Stomach smooth muscle (tissue), 2 donors: ENCODE measurements around the gene RHOBTB3.

Source experiments
- H3K27ac ChIP-seq: one replicate; pipeline ENCODE4 v1.7.0; 2013; ENCODE audit warnings: mild to moderate bottlenecking, low read length, inconsistent platforms
- H3K27me3 ChIP-seq, 2 donors: one replicate each; pipeline ENCODE4 v1.7.0; 2013; ENCODE audit warnings: low read length in 2 of 2; ENCODE audit not compliant: insufficient read depth in 2 of 2, control insufficient read depth in 1 of 2
- H3K36me3 ChIP-seq, 2 donors: one replicate each; pipeline ENCODE4 v1.7.0; 2013; ENCODE audit warnings: low read length in 2 of 2; ENCODE audit not compliant: control insufficient read depth in 2 of 2, insufficient read depth in 2 of 2
- H3K4me1 ChIP-seq: one replicate; pipeline ENCODE4 v1.7.0; 2013; ENCODE audit warnings: low read length; ENCODE audit not compliant: control insufficient read depth, insufficient read depth
- H3K4me3 ChIP-seq, 2 donors: one replicate each; pipeline ENCODE4 v1.7.0; 2013; ENCODE audit warnings: low read length in 2 of 2
- H3K9ac ChIP-seq, 2 donors: one replicate each; pipeline ENCODE4 v1.7.0; 2013; ENCODE audit warnings: low read length in 2 of 2, mild to moderate bottlenecking in 1 of 2
- H3K9me3 ChIP-seq, 2 donors: one replicate each; pipeline ENCODE4 v1.7.0; 2013; ENCODE audit warnings: low read length in 2 of 2; ENCODE audit not compliant: control insufficient read depth in 2 of 2
- donor health status: healthy.
- donor health status: Pancreatic carcinoma.

Gene RHOBTB3

GRCh38 chr5:95730730-95731570, at the start of gene RHOBTB3:
RHOBTB3 (plus strand) TSS chr5:95731336; CDS start chr5:95731683, 347 bp downstream.
- Histone ChIP-seq H3K9me3 (no peaks in the 10 kb centered on the region), H3K4me3 (peak within 1 kb of the TSS; percentile 85 to 94), H3K27ac (peak within 1 kb of the TSS; percentile 77), H3K27me3 (no peaks in the 10 kb centered on the region), H3K4me1 (peaks cover 11% of the 10 kb centered on the region), H3K9ac (peak within 1 kb of the TSS; percentile 83 to 89), H3K36me3 (no peaks in the 10 kb centered on the region)

GRCh38 chr5:95682891-95683290, 48.2 kb upstream of the RHOBTB3 start, which contains the start of gene SPATA9:
SPATA9 (minus strand) TSS chr5:95682991; CDS start chr5:95682854, 137 bp downstream.
- Histone ChIP-seq H3K4me3 (no peak within 1 kb of the TSS), H3K9me3 (no peaks in the 10 kb centered on the region), H3K36me3 (no peaks in the 10 kb centered on the region), H3K27ac (no peak within 1 kb of the TSS), H3K9ac (no peak within 1 kb of the TSS), H3K27me3 (no peaks in the 10 kb centered on the region), H3K4me1 (no peaks in the 10 kb centered on the region)

GRCh38 chr5:95684361-95684760, 46.8 kb upstream of the RHOBTB3 start:
- Histone ChIP-seq H3K4me1 (no peaks in the 10 kb centered on the region), H3K9me3 (no peaks in the 10 kb centered on the region), H3K36me3 (no peaks in the 10 kb centered on the region), H3K27ac (no peak overlapping the region), H3K4me3 (no peak overlapping the region), H3K27me3 (no peaks in the 10 kb centered on the region), H3K9ac (no peak overlapping the region)

- Histone ChIP-seq H3K27ac (no peak overlapping the region), H3K9ac (no peak overlapping the region), H3K36me3 (no peaks in the 10 kb centered on the region), H3K4me3 (no peak overlapping the region), H3K9me3 (no peaks in the 10 kb centered on the region), H3K4me1 (no peaks in the 10 kb centered on the region), H3K27me3 (no peaks in the 10 kb centered on the region)
Observed at GRCh38 chr5:95686651-95687050, 44.5 kb upstream of the RHOBTB3 start.

- Histone ChIP-seq H3K27me3 (no peaks in the 10 kb centered on the region), H3K9me3 (no peaks in the 10 kb centered on the region), H3K27ac (no peak overlapping the region), H3K4me3 (no peak overlapping the region), H3K9ac (no peak overlapping the region), H3K36me3 (no peaks in the 10 kb centered on the region), H3K4me1 (no peaks in the 10 kb centered on the region)
Observed at GRCh38 chr5:95689680-95690079, 41.5 kb upstream of the RHOBTB3 start.

GRCh38 chr5:95690333-95690732, 40.8 kb upstream of the RHOBTB3 start:
- no peaks in the 10 kb centered on the region for H3K4me1 ChIP-seq
- no peaks in the 10 kb centered on the region for H3K27me3 ChIP-seq
- no peaks in the 10 kb centered on the region for H3K36me3 ChIP-seq
- no peak overlapping the region for H3K4me3 ChIP-seq
- H3K27ac ChIP-seq = no peak overlapping the region
- no peaks in the 10 kb centered on the region for H3K9me3 ChIP-seq
- no peak overlapping the region for H3K9ac ChIP-seq

- Histone ChIP-seq H3K4me3 (no peak overlapping the region), H3K27me3 (no peaks in the 10 kb centered on the region), H3K9ac (no peak overlapping the region), H3K36me3 (no peaks in the 10 kb centered on the region), H3K4me1 (no peaks in the 10 kb centered on the region), H3K9me3 (no peaks in the 10 kb centered on the region), H3K27ac (no peak overlapping the region)
Observed at GRCh38 chr5:95697781-95698681, 33.1 kb upstream of the RHOBTB3 start.

GRCh38 chr5:95699337-95699736, 31.8 kb upstream of the RHOBTB3 start:
- Histone ChIP-seq H3K27me3 (no peaks in the 10 kb centered on the region), H3K9ac (no peak overlapping the region)

GRCh38 chr5:95701074-95701473, 30.1 kb upstream of the RHOBTB3 start:
- H3K9ac ChIP-seq = no peak overlapping the region
- H3K4me3 ChIP-seq = no peak overlapping the region
- H3K27me3 ChIP-seq = no peaks in the 10 kb centered on the region
- H3K36me3 ChIP-seq = no peaks in the 10 kb centered on the region
- no peaks in the 10 kb centered on the region for H3K4me1 ChIP-seq
- H3K9me3 ChIP-seq = no peaks in the 10 kb centered on the region
- no peak overlapping the region for H3K27ac ChIP-seq

More at GRCh38 chr5:95699337-95699736, 31.8 kb upstream of the RHOBTB3 start:
- Histone ChIP-seq H3K9me3 (no peaks in the 10 kb centered on the region), H3K36me3 (no peaks in the 10 kb centered on the region), H3K4me1 (no peaks in the 10 kb centered on the region), H3K27ac (no peak overlapping the region), H3K4me3 (no peak overlapping the region)

GRCh38 chr5:95704150-95704549, 27.0 kb upstream of the RHOBTB3 start:
- Histone ChIP-seq H3K27ac (no peak overlapping the region), H3K9ac (no peak overlapping the region), H3K4me1 (no peaks in the 10 kb centered on the region), H3K9me3 (no peaks in the 10 kb centered on the region), H3K27me3 (no peaks in the 10 kb centered on the region), H3K4me3 (no peak overlapping the region), H3K36me3 (no peaks in the 10 kb centered on the region)
